Measurements from ENCODE around the gene TADA2A. TPM values are rescaled to one million over a fixed set of nuclear protein-coding genes. Genes with fewer than 3 reads are reported as not detected.

Gene TADA2A
- total RNA-seq, 2 donors from 2014 or later, result 8.1 to 14.7 TPM

GRCh38 chr17:37492167-37492566 lies 85.5 kb downstream of the TADA2A start:
- no peaks in the 10 kb centered on the region for H3K27me3 ChIP-seq (replicated peaks; ENCODE audit: insufficient read depth)
- no peaks in the 10 kb centered on the region for H3K9me3 ChIP-seq
- no peaks in the 10 kb centered on the region for H3K36me3 ChIP-seq
- DNase-seq (ENCODE audit: low spot score), result no peak
- H3K4me1 ChIP-seq (ENCODE audit: control insufficient read depth in 1 of 2, low read depth in 2 of 2), result peaks cover 20 to 30% of the 10 kb centered on the region in 2 donors
- TF ChIP-seq CTCF (IDR thresholded peaks at IDR 0.05), result no peak
- no peak for ATAC-seq (ENCODE audit: insufficient number of reproducible peaks, low FRiP score, low read depth)
- no peak overlapping the region for H3K4me3 ChIP-seq
- no peak overlapping the region for H3K27ac ChIP-seq

- no peak overlapping the region for H3K4me3 ChIP-seq
- H3K27me3 ChIP-seq (replicated peaks; ENCODE audit: insufficient read depth), result no peaks in the 10 kb centered on the region
- peaks cover 15 to 24% of the 10 kb centered on the region in 2 donors for H3K4me1 ChIP-seq (ENCODE audit: control insufficient read depth in 1 of 2, low read depth in 2 of 2)
- H3K9me3 ChIP-seq, result no peaks in the 10 kb centered on the region
- no peak for DNase-seq (ENCODE audit: low spot score)
- H3K36me3 ChIP-seq, result no peaks in the 10 kb centered on the region
- no peak for ATAC-seq (ENCODE audit: insufficient number of reproducible peaks, low FRiP score, low read depth)
- TF ChIP-seq CTCF (IDR thresholded peaks at IDR 0.05), result no peak
- no peak overlapping the region for H3K27ac ChIP-seq
Observed at GRCh38 chr17:37493249-37494027, 86.8 kb downstream of the TADA2A start.

GRCh38 chr17:37494401-37494831 lies 87.7 kb downstream of the TADA2A start:
- H3K4me3 ChIP-seq, result no peak overlapping the region
- no peak for DNase-seq (ENCODE audit: low spot score)
- H3K4me1 ChIP-seq (ENCODE audit: control insufficient read depth in 1 of 2, low read depth in 2 of 2), result peaks cover 14 to 21% of the 10 kb centered on the region in 2 donors
- no peaks in the 10 kb centered on the region for H3K9me3 ChIP-seq
- no peak overlapping the region for H3K27ac ChIP-seq
- H3K27me3 ChIP-seq (replicated peaks; ENCODE audit: insufficient read depth), result no peaks in the 10 kb centered on the region
- TF ChIP-seq CTCF (IDR thresholded peaks at IDR 0.05), result no peak
- ATAC-seq (ENCODE audit: insufficient number of reproducible peaks, low FRiP score, low read depth), result no peak
- no peaks in the 10 kb centered on the region for H3K36me3 ChIP-seq

- DNase-seq (ENCODE audit: low spot score), result no peak
- no peak for TF ChIP-seq CTCF (IDR thresholded peaks at IDR 0.05)
- Histone ChIP-seq H3K4me1 (ENCODE audit: control insufficient read depth in 1 of 2, low read depth in 2 of 2) (peaks cover 14 to 21% of the 10 kb centered on the region in 2 donors), H3K27ac (no peak overlapping the region), H3K9me3 (no peaks in the 10 kb centered on the region), H3K36me3 (no peaks in the 10 kb centered on the region), H3K4me3 (no peak overlapping the region), H3K27me3 (replicated peaks; ENCODE audit: insufficient read depth) (no peaks in the 10 kb centered on the region)
- ATAC-seq (ENCODE audit: insufficient number of reproducible peaks, low FRiP score, low read depth), result no peak
Observed at GRCh38 chr17:37494971-37495370, 88.3 kb downstream of the TADA2A start.

GRCh38 chr17:37500378-37500777 lies 93.7 kb downstream of the TADA2A start:
- H3K27me3 ChIP-seq (replicated peaks; ENCODE audit: insufficient read depth), result no peaks in the 10 kb centered on the region
- no peak overlapping the region for H3K27ac ChIP-seq
- no peak for ATAC-seq (ENCODE audit: insufficient number of reproducible peaks, low FRiP score, low read depth)

More at GRCh38 chr17:37500378-37500777, 93.7 kb downstream of the TADA2A start:
- no peak for DNase-seq (ENCODE audit: low spot score)
- no peak for TF ChIP-seq CTCF (IDR thresholded peaks at IDR 0.05)
- Histone ChIP-seq H3K36me3 (no peaks in the 10 kb centered on the region), H3K9me3 (no peaks in the 10 kb centered on the region), H3K4me1 (ENCODE audit: control insufficient read depth in 1 of 2, low read depth in 2 of 2) (no peaks in the 10 kb centered on the region), H3K4me3 (no peak overlapping the region)

All from thoracic aorta (tissue), 2 donors.